OCI-LY7 (cell line): Measurements from ENCODE around the gene S1PR1. TPM values are rescaled to one million over a fixed set of nuclear protein-coding genes. Genes with fewer than 3 reads are reported as not detected.

Experiments used
- BruUV-seq: library from RNA; stranded (reverse); fragments of 400-500 nt; replicated peaks from 2 replicates; lab custom pipeline; 2021; lab: Mats Ljungman, UMichigan
- CTCF ChIA-PET: fragments of 300-600 bp; sonication (Branson Sonifier 250); formaldehyde crosslinking; loops from one replicate; lab custom pipeline; 2022; ENCODE audit warnings: antibody characterized with exemption; ENCODE audit not compliant: unreplicated experiment; lab: Charles Lee
- POLR2A ChIA-PET: fragments of 300-600 bp; sonication (Branson Sonifier 250); formaldehyde crosslinking; loops from one replicate; lab custom pipeline; 2022; ENCODE audit warnings: antibody characterized with exemption; lab: Charles Lee
- DNase-seq: peaks from one replicate; pipeline ENCODE4 v3.0.0-alpha.2; 2015; ENCODE audit warnings: low spot score
- H2AFZ ChIP-seq: fragments of 200-600 bp; sonication (generic), shearing (Covaris generic); 2 replicates; pipeline ENCODE4 v1.6.1; 2014; ENCODE audit warnings: mild to moderate bottlenecking, antibody characterized with exemption, low read length, moderate library complexity
- H3K27ac ChIP-seq: fragments of 200-600 bp; sonication (generic); 2 replicates; pipeline ENCODE4 v1.5.1; 2014; ENCODE audit warnings: mixed run types, low read depth, mild to moderate bottlenecking, moderate library complexity, low read length, inconsistent platforms; ENCODE audit not compliant: poor library complexity, severe bottlenecking
- H3K36me3 ChIP-seq: fragments of 200-600 bp; sonication (generic); 2 replicates; pipeline ENCODE4 v1.6.1; 2014; ENCODE audit warnings: mild to moderate bottlenecking, antibody characterized with exemption, low read length, moderate library complexity, mixed read lengths; ENCODE audit not compliant: insufficient read depth
- H3K4me1 ChIP-seq: fragments of 200-600 bp; sonication (generic); 2 replicates; pipeline ENCODE4 v1.5.1; 2014; ENCODE audit warnings: mild to moderate bottlenecking, low read length; ENCODE audit not compliant: insufficient read depth, poor library complexity, severe bottlenecking
- H3K4me2 ChIP-seq: fragments of 200-600 bp; sonication (generic); 2 replicates; pipeline ENCODE4 v1.6.1; 2014; ENCODE audit warnings: mild to moderate bottlenecking, low read length
- H3K4me3 ChIP-seq: fragments of 200-600 bp; sonication (generic); 2 replicates; pipeline ENCODE4 v1.5.1; 2014; ENCODE audit warnings: mild to moderate bottlenecking, low read depth, low read length; ENCODE audit not compliant: poor library complexity, severe bottlenecking
- H3K79me2 ChIP-seq: fragments of 200-600 bp; sonication (generic); 2 replicates; pipeline ENCODE4 v1.6.1; 2016; ENCODE audit warnings: low read depth, mild to moderate bottlenecking, low read length, moderate library complexity, mixed read lengths; ENCODE audit not compliant: insufficient read depth
- H3K9me2 ChIP-seq: fragments of 200-600 bp; sonication (generic); 2 replicates; pipeline ENCODE4 v1.6.1; 2016; ENCODE audit warnings: mild to moderate bottlenecking, low read length, mixed read lengths; ENCODE audit not compliant: insufficient read depth
- H3K9me3 ChIP-seq: fragments of 200-600 bp; sonication (generic); 2 replicates; pipeline ENCODE4 v1.6.1; 2014; ENCODE audit warnings: mild to moderate bottlenecking, mixed run types, low read length, mixed read lengths
- H4K20me1 ChIP-seq: fragments of 200-600 bp; sonication (generic); 2 replicates; pipeline ENCODE4 v1.6.1; 2014; ENCODE audit warnings: mild to moderate bottlenecking, antibody characterized with exemption, low read length, moderate library complexity, mixed read lengths; ENCODE audit not compliant: insufficient read depth
- EZH2phosphoT487 ChIP-seq: fragments of 200-600 bp; sonication (generic); IDR thresholded peaks from 2 replicates; pipeline ENCODE4 v1.6.1; 2018; ENCODE audit warnings: low read depth, borderline replicate concordance, mild to moderate bottlenecking, mixed run types, antibody characterized with exemption, low read length, moderate library complexity, mixed read lengths
- intact Hi-C: fragments of 100-400 bp; cut with micrococcal nuclease; formaldehyde crosslinking; loops from one replicate; pipeline ENCODE4 v1.10.0; 2022; ENCODE audit not compliant: unreplicated experiment
- total RNA-seq, 2 experiments: library from RNA; depleted of rRNA in 1 of 2; stranded (reverse); fragments of >200 nt in 1 of 2; shearing (Covaris generic) in 1 of 2; gene quantifications; 2 replicates each; pipeline ENCODE4 v1.2.3, GENCODE V29; 2014 to 2022
- TF ChIP-seq, protein P1 (sequence below): fragments of 200-600 bp; sonication (generic); conservative IDR thresholded peaks from 2 replicates; pipeline ENCODE4 v1.5.1; 2014; ENCODE audit warnings: mild to moderate bottlenecking, antibody characterized with exemption, low read length, moderate library complexity, mixed read lengths

The S1PR1 gene
- total RNA-seq, 2 experiments from 2014 or later = 0.41 TPM; not detected in 1

DNA sequence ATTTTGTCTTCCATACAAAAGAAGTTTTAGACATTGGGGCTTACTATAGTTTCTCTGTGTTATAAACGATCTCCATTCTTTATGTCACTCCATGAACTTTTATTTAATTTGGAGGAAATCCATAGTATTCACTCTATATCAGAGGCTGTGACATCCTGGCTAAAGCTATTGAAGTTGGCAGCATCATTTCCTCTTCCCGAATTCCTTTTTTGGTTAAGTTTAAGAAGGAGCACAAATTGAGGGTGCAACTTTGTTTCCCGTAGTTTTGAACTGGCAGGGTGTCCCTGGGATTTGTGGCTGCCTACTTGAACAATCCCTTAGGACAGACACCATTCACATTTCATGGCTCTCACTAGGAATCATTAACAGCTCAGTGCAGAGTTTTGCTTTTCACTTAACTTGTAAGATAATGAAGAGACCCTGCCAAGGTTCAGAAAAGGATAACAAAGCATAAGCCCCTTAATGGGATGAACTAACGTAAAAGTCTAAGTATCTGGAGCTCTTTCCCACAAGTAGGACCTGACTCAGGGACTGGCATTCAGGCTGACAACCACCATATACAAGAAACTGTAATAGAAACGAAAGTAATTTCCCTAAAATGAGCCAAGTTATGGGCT is 13.9 kb downstream of the S1PR1 start:
- no TSS peak for BruUV-seq
- Histone ChIP-seq H3K4me1 (peaks cover 59% of the 10 kb centered on the region), H3K9me3 (no peaks in the 10 kb centered on the region), H2AFZ (peak overlapping the region; percentile 2; the same call in 1 of the 2 replicates), H3K79me2 (no peaks in the 10 kb centered on the region), H3K36me3 (no peaks in the 10 kb centered on the region), H3K9me2 (no peaks in the 10 kb centered on the region), H3K4me2 (peak overlapping the region; percentile 61), H3K27ac (no peak overlapping the region), H3K4me3 (peak overlapping the region; percentile 37), H4K20me1 (no peaks in the 10 kb centered on the region; the same call in 1 of the 2 replicates)
- DNase-seq = no peak
- intact Hi-C loops = no loop called here
- ChIA-PET POLR2A (interaction anchor here (0.5 to 3.0 kb wide), 7 partner anchors 17 to 225 kb away, joined by 3 to 14 read pairs (median 3); partner anchors contain the start of gene DPH5), CTCF (no interaction called here)
- TF ChIP-seq, protein P1, sequence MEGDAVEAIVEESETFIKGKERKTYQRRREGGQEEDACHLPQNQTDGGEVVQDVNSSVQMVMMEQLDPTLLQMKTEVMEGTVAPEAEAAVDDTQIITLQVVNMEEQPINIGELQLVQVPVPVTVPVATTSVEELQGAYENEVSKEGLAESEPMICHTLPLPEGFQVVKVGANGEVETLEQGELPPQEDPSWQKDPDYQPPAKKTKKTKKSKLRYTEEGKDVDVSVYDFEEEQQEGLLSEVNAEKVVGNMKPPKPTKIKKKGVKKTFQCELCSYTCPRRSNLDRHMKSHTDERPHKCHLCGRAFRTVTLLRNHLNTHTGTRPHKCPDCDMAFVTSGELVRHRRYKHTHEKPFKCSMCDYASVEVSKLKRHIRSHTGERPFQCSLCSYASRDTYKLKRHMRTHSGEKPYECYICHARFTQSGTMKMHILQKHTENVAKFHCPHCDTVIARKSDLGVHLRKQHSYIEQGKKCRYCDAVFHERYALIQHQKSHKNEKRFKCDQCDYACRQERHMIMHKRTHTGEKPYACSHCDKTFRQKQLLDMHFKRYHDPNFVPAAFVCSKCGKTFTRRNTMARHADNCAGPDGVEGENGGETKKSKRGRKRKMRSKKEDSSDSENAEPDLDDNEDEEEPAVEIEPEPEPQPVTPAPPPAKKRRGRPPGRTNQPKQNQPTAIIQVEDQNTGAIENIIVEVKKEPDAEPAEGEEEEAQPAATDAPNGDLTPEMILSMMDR = no peak
- no peak for TF ChIP-seq EZH2phosphoT487

- Histone ChIP-seq H3K9me3 (no peaks in the 10 kb centered on the region), H3K36me3 (no peaks in the 10 kb centered on the region), H3K9me2 (no peaks in the 10 kb centered on the region), H3K4me3 (no peak overlapping the region), H3K79me2 (no peaks in the 10 kb centered on the region), H3K4me1 (peaks cover 51% of the 10 kb centered on the region), H4K20me1 (no peaks in the 10 kb centered on the region; the same call in 1 of the 2 replicates), H3K4me2 (no peak overlapping the region), H2AFZ (no peak overlapping the region), H3K27ac (no peak overlapping the region)
- no peak for DNase-seq
- no TSS peak for BruUV-seq
- ChIA-PET CTCF (no interaction called here), POLR2A (interaction anchor here (0.5 to 3.0 kb wide), 7 partner anchors 9 to 226 kb away, joined by 3 to 14 read pairs (median 3); partner anchors contain the start of gene DPH5)
- TF ChIP-seq, protein P1 = no peak
- TF ChIP-seq EZH2phosphoT487 = no peak
- intact Hi-C loops = no loop called here
These were observed 14.7 kb downstream of the S1PR1 start for GRCh38 chr1:101251504-101251903.

DNA sequence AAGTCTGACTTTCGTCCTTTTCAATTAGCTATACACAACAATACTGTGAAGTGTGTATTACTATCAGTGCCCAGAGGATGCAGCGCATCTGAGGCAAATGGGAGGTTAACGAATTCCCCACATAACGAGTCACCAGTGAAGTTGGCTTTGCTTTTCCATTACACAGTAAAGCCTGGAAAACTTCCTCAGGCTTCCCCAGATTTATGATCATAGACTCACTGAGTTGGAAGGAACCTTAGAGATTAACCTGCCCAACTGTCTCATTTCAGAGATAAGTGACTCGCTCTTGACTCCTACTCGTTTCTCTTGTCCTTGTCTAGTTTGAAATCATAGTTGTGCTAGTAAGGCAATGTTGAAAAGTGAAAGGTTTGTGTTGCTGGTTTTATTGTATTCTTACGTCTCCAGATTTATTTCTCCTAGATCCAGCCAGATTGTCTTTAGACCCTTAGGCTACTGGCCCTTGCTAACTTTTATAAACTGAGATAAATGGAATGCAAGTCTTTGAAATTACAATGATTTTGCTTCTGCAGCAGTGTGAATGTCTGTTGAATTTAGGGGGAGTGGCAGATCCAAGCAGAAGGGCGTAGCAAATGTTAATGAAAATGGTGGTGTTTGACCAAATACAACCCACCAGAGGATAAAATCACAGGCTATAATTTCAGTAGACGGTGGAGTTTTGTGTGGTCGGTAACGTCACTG is 17.3 kb downstream of the S1PR1 start:
- intact Hi-C loops = no loop called here
- H3K4me3 ChIP-seq = no peak overlapping the region
- CTCF ChIA-PET = no interaction called here
- H3K9me3 ChIP-seq = no peaks in the 10 kb centered on the region
- no peaks in the 10 kb centered on the region for H4K20me1 ChIP-seq
- TF ChIP-seq, protein P1 = no peak
- TF ChIP-seq EZH2phosphoT487 = no peak
- H3K36me3 ChIP-seq = no peaks in the 10 kb centered on the region
- H3K9me2 ChIP-seq = no peaks in the 10 kb centered on the region
- POLR2A ChIA-PET = interaction anchor here (1.4 kb wide), 1 partner anchor 46 kb away, joined by 3 read pairs; no protein-coding TSS in a partner anchor
- no peaks in the 10 kb centered on the region for H3K79me2 ChIP-seq
- H2AFZ ChIP-seq = no peak overlapping the region
- no peak overlapping the region for H3K27ac ChIP-seq
- no peak for DNase-seq
- no peak overlapping the region for H3K4me2 ChIP-seq
- peaks cover 33% of the 10 kb centered on the region for H3K4me1 ChIP-seq
- BruUV-seq = no TSS peak
